ENCODE data around the gene CPNE6.

The CPNE6 gene

GRCh38 chr14:24055971-24056799, 15.2 kb upstream of the CPNE6 start:
- DNase-seq, result no peak

GRCh38 chr14:24056800-24057184, 14.6 kb upstream of the CPNE6 start:
- DNase-seq, result no peak

- DNase-seq, result no peak
These were observed 14.1 kb upstream of the CPNE6 start for GRCh38 chr14:24057271-24057670.

GRCh38 chr14:24057867-24058259, 13.5 kb upstream of the CPNE6 start:
- no peak for DNase-seq

- DNase-seq, result peak; percentile 20
These were observed 13.0 kb upstream of the CPNE6 start for GRCh38 chr14:24058260-24058950.

- DNase-seq, result no peak
These were observed 12.3 kb upstream of the CPNE6 start for GRCh38 chr14:24058951-24059475.

GRCh38 chr14:24059841-24060388, 11.4 kb upstream of the CPNE6 start:
- no peak for DNase-seq

GRCh38 chr14:24060443-24060842, 10.9 kb upstream of the CPNE6 start:
- no peak for DNase-seq

GRCh38 chr14:24060984-24061913, 10.1 kb upstream of the CPNE6 start:
- DNase-seq, result no peak

- no peak for DNase-seq
These were observed 9.0 kb upstream of the CPNE6 start for GRCh38 chr14:24062216-24062980.

GRCh38 chr14:24063263-24063836, 8.0 kb upstream of the CPNE6 start:
- no peak for DNase-seq

GRCh38 chr14:24064091-24064795, 7.1 kb upstream of the CPNE6 start:
- DNase-seq, result no peak

GRCh38 chr14:24064856-24065255, 6.5 kb upstream of the CPNE6 start:
- no peak for DNase-seq

GRCh38 chr14:24065408-24065807, 6.0 kb upstream of the CPNE6 start:
- DNase-seq, result no peak

GRCh38 chr14:24066496-24067132, 4.7 kb upstream of the CPNE6 start:
- DNase-seq, result no peak

GRCh38 chr14:24067133-24068082, 4.0 kb upstream of the CPNE6 start:
- no peak for DNase-seq

- DNase-seq, result no peak
These were observed 2.5 kb upstream of the CPNE6 start for GRCh38 chr14:24068711-24069410.

GRCh38 chr14:24069411-24069735, 2.0 kb upstream of the CPNE6 start:
- no peak for DNase-seq

All from NCI-H1436 (cell line).